ENCODE results near the gene ZSCAN5A.
"Not testable (repeated sequence)": the region's sequence is repeated elsewhere in the genome, so short reads cannot be mapped to it uniquely, and the experiment has no call there.

ZSCAN5A gene

GRCh38 chr19:56199687-56200086 is 115.0 kb downstream of the ZSCAN5A start:
- no peak for DNase-seq

- not testable (repeated sequence) for DNase-seq
Observed at GRCh38 chr19:56197646-56198045, 117.0 kb downstream of the ZSCAN5A start, which contains the start of gene ZSCAN5B. ZSCAN5B (minus strand) TSS chr19:56197783; CDS start chr19:56193052, 4,731 bp downstream.

- DNase-seq, result no peak
Observed at GRCh38 chr19:56193981-56194640, 120.5 kb downstream of the ZSCAN5A start.

GRCh38 chr19:56191711-56192110 is 122.9 kb downstream of the ZSCAN5A start:
- no peak for DNase-seq

GRCh38 chr19:56191115-56191514 is 123.5 kb downstream of the ZSCAN5A start:
- no peak for DNase-seq

- no peak for DNase-seq
Observed at GRCh38 chr19:56189785-56190184, 124.9 kb downstream of the ZSCAN5A start.

GRCh38 chr19:56177564-56178243 is 136.9 kb downstream of the ZSCAN5A start:
- no peak for DNase-seq

GRCh38 chr19:56176881-56177280 is 137.8 kb downstream of the ZSCAN5A start:
- no peak for DNase-seq

- DNase-seq, result not testable (repeated sequence)
Observed at GRCh38 chr19:56176310-56176709, 138.3 kb downstream of the ZSCAN5A start.

GRCh38 chr19:56175861-56176307 is 138.8 kb downstream of the ZSCAN5A start, which contains the start of gene GALP:
GALP (plus strand) TSS chr19:56176008; CDS start chr19:56177109, 1,101 bp downstream.
- DNase-seq, result not testable (repeated sequence)

GRCh38 chr19:56174550-56174949 is 140.1 kb downstream of the ZSCAN5A start:
- no peak for DNase-seq

GRCh38 chr19:56174086-56174485 is 140.6 kb downstream of the ZSCAN5A start:
- no peak for DNase-seq

All from activated naive CD4-positive, alpha-beta T cell treated with anti-CD3 and anti-CD28 coated beads, Interleukin-2, amount 50 U/mL, for 16 hours (primary cell).